Heart right ventricle (tissue), 16 donors: ENCODE results near the gene FBLN2. TPM values are rescaled to one million over a fixed set of nuclear protein-coding genes. Genes with fewer than 3 reads are reported as not detected.

Experiments used
- ATAC-seq, 8 donors: fragments of 200-7000 bp; cut with Tn5 transposase; one replicate each; pipeline ENCODE4 v1.9.1; 2020; ENCODE audit warnings: mild to moderate bottlenecking in 8 of 8, moderate library complexity in 8 of 8, moderate number of reproducible peaks in 1 of 8
- DNase-seq, 2 donors: peaks; one replicate each; pipeline ENCODE4 v3.0.0-alpha.2; 2020
- H3K27ac ChIP-seq, 10 donors: fragments of 200-600 bp; sonication (generic) in 2 of 10; one replicate each; pipeline versions ENCODE4 v1.5.0 to v1.8.0; 2020 to 2022; ENCODE audit warnings: mild to moderate bottlenecking in 3 of 10
- H3K27me3 ChIP-seq, 7 donors: fragments of 200-600 bp; one replicate each; pipeline ENCODE4 v1.8.0; 2021 to 2022; ENCODE audit warnings: mild to moderate bottlenecking in 2 of 7
- H3K36me3 ChIP-seq, 9 donors: fragments of 200-600 bp; sonication (generic) in 1 of 9; one replicate each; pipeline versions ENCODE4 v1.5.0 to v1.8.0; 2020 to 2022; ENCODE audit warnings: mild to moderate bottlenecking in 2 of 9
- H3K4me1 ChIP-seq, 9 donors: fragments of 200-600 bp; sonication (generic) in 1 of 9; one replicate each; pipeline versions ENCODE4 v1.5.0 to v1.8.0; 2020 to 2022; ENCODE audit warnings: mild to moderate bottlenecking in 4 of 9
- H3K4me3 ChIP-seq, 10 donors: fragments of 200-600 bp; sonication (generic) in 2 of 10; one replicate each; pipeline versions ENCODE4 v1.5.0 to v1.8.0; 2020 to 2022; ENCODE audit warnings: mild to moderate bottlenecking in 7 of 10, moderate library complexity in 2 of 10
- H3K9me3 ChIP-seq, 11 donors: fragments of 200-600 bp in 10 of 11; sonication (generic) in 2 of 11; one replicate each; pipeline versions ENCODE4 v1.5.0 to v1.8.0; 2013 to 2022; ENCODE audit warnings: mild to moderate bottlenecking in 2 of 11, control low read depth in 1 of 11, moderate library complexity in 1 of 11
- WGBS, 2 donors: extraction: QIAGEN DNeasy Blood & Tissue Kit; methylation state at CpG; one replicate each; pipeline ENCODE4 v1.1.7; 2013; ENCODE audit warnings: inconsistent platforms in 1 of 2; 5-methylcytosine and 5-hydroxymethylcytosine counted together
- intact Hi-C, 10 donors: fragments of 100-400 bp; cut with DNase I; formaldehyde crosslinking; loops; one replicate each; pipeline versions ENCODE4 v1.11.1 to v1.14.2; 2022
- polyA plus RNA-seq, 2 donors: library from polyadenylated mRNA; stranded (reverse); fragments of 200-250 nt; gene quantifications; one replicate each; pipeline ENCODE4 v1.2.3, GENCODE V29; 2013
- total RNA-seq, 10 donors: library from RNA; stranded (reverse); fragmentation: NEBNext Ultra II Directional in 3 of 10; extraction: Animal tissue kit (Norgen Biotek cat#: 25700) in 3 of 10; gene quantifications; one replicate each; pipeline versions ENCODE4 v1.2.1 to v1.2.4, GENCODE V29; 2021 to 2023
- TF ChIP-seq, protein P1 (sequence below), 9 donors: fragments of 200-600 bp; sonication (generic) in 2 of 9; IDR thresholded peaks; one replicate each; pipeline versions ENCODE4 v1.5.0 to v1.8.0; 2021 to 2022; ENCODE audit warnings: antibody characterized with exemption in 9 of 9, mild to moderate bottlenecking in 5 of 9, moderate library complexity in 1 of 9
- donor health status: Arrhythmogenic right ventricular cardiomyopathy.
- donor health status: ischemic (EF 13 %, LVEDD 7.1; RV severe dilation, severe dysfunction).
- donor health status: healthy with polysubstance abuse.
- donor health status: DM: no; HTN: yes; CAD: no.
- donor health status: DM: no; HTN: no; CAD: no.
- donor health status: ischemic (EF 25% LVEDD 6.9; RV normal size, moderate dysfunction).
- donor health status: ischemic (EF 25% LVEDD 5.7; RV mildly dilated, moderate dysfunction).
- donor health status: healthy.
- donor health status: DM: yes; HTN: yes; CAD: no.
- donor health status: Ischemic cardiomyopathy.
- donor health status: ischemic (EF 35%, LVEDD 5.7; RV mildly dilated, moderate dysfunction).
- donor health status: nonischemic (EF 11% LVEDD 7.7; RV severe dilation, severe dysfunction).
- donor health status: DM: yes; HTN: yes; CAD: no.
- donor health status: PGD.
- donor health status: ischemic (EF 29% LVEDD 5.4; RV normal size, mild dysfunction).
- donor health status: nonischemic (EF 23%, LVEDD 6.1; RV moderate dilation, normal function).

FBLN2 gene
- total and polyA plus RNA-seq, 12 donors, result 20.7 to 78.9 (median 47.0) TPM

DNA sequence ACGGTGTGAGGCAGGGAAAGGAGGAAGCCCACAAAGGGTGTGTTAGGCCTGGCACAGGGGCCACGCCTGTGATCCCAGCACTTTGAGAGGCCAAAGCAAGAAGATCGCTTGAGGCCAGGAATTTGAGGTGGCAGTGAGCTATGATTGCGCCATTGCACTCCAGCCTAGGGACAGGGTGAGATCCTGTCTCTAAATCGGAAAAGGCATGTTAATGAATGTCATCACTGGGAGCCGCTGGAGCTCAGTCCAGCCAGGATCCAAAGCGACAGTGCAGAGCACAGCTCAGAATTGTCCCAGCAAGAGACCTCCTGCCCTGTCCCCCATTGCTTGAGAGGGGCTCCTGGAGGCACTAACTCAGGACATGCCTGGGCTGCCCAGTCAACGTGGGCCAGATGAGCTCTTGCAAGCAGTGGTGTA, 15.0 kb upstream of the FBLN2 start:
- no peaks in the 10 kb centered on the region for H3K36me3 ChIP-seq
- WGBS, 2 donors, result 80 to 87% methylated on average over 8 of the region's 8 CpGs
- H3K27ac ChIP-seq, result no peak overlapping the region
- no peaks in the 10 kb centered on the region for H3K9me3 ChIP-seq
- peaks cover 0 to 46% (median 9%) of the 10 kb centered on the region in 9 donors for H3K4me1 ChIP-seq
- TF ChIP-seq, protein P1, sequence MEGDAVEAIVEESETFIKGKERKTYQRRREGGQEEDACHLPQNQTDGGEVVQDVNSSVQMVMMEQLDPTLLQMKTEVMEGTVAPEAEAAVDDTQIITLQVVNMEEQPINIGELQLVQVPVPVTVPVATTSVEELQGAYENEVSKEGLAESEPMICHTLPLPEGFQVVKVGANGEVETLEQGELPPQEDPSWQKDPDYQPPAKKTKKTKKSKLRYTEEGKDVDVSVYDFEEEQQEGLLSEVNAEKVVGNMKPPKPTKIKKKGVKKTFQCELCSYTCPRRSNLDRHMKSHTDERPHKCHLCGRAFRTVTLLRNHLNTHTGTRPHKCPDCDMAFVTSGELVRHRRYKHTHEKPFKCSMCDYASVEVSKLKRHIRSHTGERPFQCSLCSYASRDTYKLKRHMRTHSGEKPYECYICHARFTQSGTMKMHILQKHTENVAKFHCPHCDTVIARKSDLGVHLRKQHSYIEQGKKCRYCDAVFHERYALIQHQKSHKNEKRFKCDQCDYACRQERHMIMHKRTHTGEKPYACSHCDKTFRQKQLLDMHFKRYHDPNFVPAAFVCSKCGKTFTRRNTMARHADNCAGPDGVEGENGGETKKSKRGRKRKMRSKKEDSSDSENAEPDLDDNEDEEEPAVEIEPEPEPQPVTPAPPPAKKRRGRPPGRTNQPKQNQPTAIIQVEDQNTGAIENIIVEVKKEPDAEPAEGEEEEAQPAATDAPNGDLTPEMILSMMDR (IDR thresholded peaks at IDR 0.05), result no peak
- H3K27me3 ChIP-seq, result peaks cover 0 to 4% (median 0%) of the 10 kb centered on the region in 7 donors
- intact Hi-C loops, result no loop called here
- no peak for ATAC-seq
- DNase-seq, result no peak
- H3K4me3 ChIP-seq, result no peak overlapping the region

DNA sequence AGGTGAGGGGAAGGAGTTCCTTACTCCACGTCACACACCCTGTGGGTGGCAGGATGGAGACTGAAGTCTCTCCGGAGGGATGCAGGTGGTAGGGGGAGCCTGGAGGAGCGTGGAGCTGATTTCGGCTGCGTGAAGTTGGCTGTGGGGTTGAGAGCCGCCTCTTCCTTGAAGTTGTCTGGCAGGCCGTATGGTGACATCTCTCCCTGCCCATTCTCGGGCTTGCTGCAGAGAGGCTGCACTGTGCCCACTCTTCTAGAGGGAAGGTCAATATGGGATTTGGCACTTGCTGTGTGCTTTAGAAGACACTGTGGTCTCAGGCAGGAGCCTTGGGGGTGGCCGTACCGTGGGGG, 13.4 kb upstream of the FBLN2 start:
- no peak overlapping the region for H3K27ac ChIP-seq
- DNase-seq (no peak), ATAC-seq (no peak)
- 91% methylated on average over 10 of the region's 10 CpGs for WGBS, 2 donors
- H3K36me3 ChIP-seq, result no peaks in the 10 kb centered on the region
- TF ChIP-seq, protein P1 (IDR thresholded peaks at IDR 0.05), result no peak
- no peaks in the 10 kb centered on the region for H3K9me3 ChIP-seq
- intact Hi-C loops, result no loop called here
- H3K4me1 ChIP-seq, result peaks cover 6 to 37% (median 9%) of the 10 kb centered on the region in 9 donors
- H3K4me3 ChIP-seq, result no peak overlapping the region
- peaks cover 0 to 4% (median 0%) of the 10 kb centered on the region in 7 donors for H3K27me3 ChIP-seq

DNA sequence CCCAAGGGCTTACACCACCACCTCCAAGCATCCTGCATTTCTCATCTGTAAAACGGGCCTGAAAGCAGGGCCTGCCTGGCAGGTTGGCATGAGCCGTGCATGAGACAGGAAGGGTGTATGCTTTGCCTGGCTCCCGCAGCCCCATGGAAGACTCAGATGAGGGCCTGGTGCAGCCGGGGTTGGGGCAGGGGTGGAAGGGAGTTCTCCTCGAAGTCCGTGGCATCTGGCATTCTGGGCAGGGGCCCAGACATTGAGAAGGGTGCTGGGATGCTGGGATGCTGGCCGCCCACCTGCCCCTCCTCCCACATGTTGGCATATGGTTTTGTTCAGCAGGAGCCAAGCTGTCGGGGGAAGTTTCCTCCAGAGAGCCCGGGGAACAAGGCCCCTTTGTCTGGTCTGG, 13.0 kb upstream of the FBLN2 start:
- Histone ChIP-seq H3K4me3 (no peak overlapping the region), H3K36me3 (no peaks in the 10 kb centered on the region), H3K27me3 (peaks cover 0 to 4% (median 0%) of the 10 kb centered on the region in 7 donors), H3K9me3 (no peaks in the 10 kb centered on the region), H3K27ac (peak overlapping the region in 2 of 10 donors; percentile 44 to 51), H3K4me1 (peaks cover 6 to 37% (median 9%) of the 10 kb centered on the region in 9 donors)
- ATAC-seq (no peak), DNase-seq (no peak)
- 70 to 79% methylated on average over 9 of the region's 9 CpGs for WGBS, 2 donors
- intact Hi-C loops, result no loop called here
- TF ChIP-seq, protein P1 (IDR thresholded peaks at IDR 0.05), result no peak

GRCh38 chr3:13536432-13536831, 12.5 kb upstream of the FBLN2 start:
- no peak for DNase-seq
- Histone ChIP-seq H3K4me1 (peaks cover 6 to 37% (median 12%) of the 10 kb centered on the region in 9 donors), H3K9me3 (peaks cover 0 to 3% (median 0%) of the 10 kb centered on the region in 11 donors), H3K27ac (peak overlapping the region in 3 of 10 donors; percentile 4 to 51 (median 44)), H3K4me3 (no peak overlapping the region), H3K27me3 (peaks cover 0 to 4% (median 0%) of the 10 kb centered on the region in 7 donors), H3K36me3 (no peaks in the 10 kb centered on the region)
- TF ChIP-seq, protein P1 (IDR thresholded peaks at IDR 0.05), result no peak
- ATAC-seq, result no peak
- intact Hi-C loops, result no loop called here
- WGBS, 2 donors, result 80 to 83% methylated on average over 3 of the region's 3 CpGs
